IPS-18a (cell line): ENCODE results near the gene GOLGA2.

Experiments used
- H3K27ac ChIP-seq: one replicate; pipeline ENCODE4 v1.5.1; 2013; ENCODE audit warnings: low read length
- H3K27me3 ChIP-seq: one replicate; pipeline ENCODE4 v1.6.1; 2013; ENCODE audit warnings: mild to moderate bottlenecking, low read length; ENCODE audit not compliant: control insufficient read depth, insufficient read depth
- H3K36me3 ChIP-seq: one replicate; pipeline ENCODE4 v1.6.1; 2013; ENCODE audit warnings: low read depth, low read length; ENCODE audit not compliant: control insufficient read depth
- H3K4me1 ChIP-seq: one replicate; pipeline ENCODE4 v1.6.1; 2013; ENCODE audit warnings: low read depth, low read length; ENCODE audit not compliant: control insufficient read depth
- H3K4me3 ChIP-seq: one replicate; pipeline ENCODE4 v1.5.1; 2013; ENCODE audit warnings: low read length
- H3K9ac ChIP-seq: one replicate; pipeline ENCODE4 v1.6.1; 2013; ENCODE audit warnings: mild to moderate bottlenecking, low read length, moderate library complexity
- H3K9me3 ChIP-seq: one replicate; pipeline ENCODE4 v1.6.1; 2013; ENCODE audit warnings: low read depth, low read length; ENCODE audit not compliant: control insufficient read depth

GOLGA2 gene

DNA sequence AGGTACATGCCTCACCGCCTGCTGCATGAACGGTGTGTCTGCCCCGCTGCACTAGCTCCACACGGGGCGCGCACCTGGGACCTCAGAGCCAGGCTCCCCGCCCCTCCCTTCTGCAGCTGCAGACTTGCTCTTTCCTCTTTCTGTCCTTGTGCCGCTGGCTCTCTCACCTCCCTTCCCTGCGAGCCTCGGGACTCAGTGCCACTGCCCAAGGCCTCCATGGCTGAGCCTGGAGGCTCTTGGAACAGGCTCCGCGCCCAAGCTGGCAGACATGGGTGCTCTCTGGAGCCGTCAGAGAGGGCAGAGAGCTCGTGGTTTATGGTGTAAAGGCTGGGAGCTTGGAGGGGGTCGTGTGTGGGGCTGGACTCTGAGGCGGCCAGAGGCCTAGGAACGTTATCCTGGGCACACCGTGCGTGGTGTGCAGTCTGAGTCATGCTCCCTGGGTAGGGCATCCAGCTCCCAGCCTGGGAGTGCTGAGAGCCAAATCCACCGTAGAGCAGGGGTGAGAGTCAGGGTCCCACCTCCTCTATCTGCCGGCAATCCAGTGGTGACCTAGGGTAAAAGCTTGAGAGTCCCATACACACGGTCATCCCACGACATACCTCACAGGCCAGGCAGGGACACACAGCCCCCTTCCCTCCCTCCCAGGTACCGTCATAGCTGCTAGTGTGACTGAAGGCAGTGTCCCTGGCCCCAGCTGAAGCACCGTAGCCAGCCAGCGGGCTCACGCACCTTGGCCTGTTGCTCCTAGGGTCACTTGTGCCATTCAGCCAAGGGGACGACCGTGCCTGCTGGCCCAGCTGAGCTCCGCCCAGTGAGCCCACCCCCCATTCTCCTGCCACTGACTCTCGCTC lies 22.4 kb downstream of the GOLGA2 start:
- no peaks in the 10 kb centered on the region for H3K9me3 ChIP-seq
- no peak overlapping the region for H3K4me3 ChIP-seq
- no peaks in the 10 kb centered on the region for H3K27me3 ChIP-seq
- peaks cover 3% of the 10 kb centered on the region for H3K4me1 ChIP-seq
- H3K36me3 ChIP-seq, result peaks cover 11% of the 10 kb centered on the region
- H3K9ac ChIP-seq, result no peak overlapping the region
- no peak overlapping the region for H3K27ac ChIP-seq

DNA sequence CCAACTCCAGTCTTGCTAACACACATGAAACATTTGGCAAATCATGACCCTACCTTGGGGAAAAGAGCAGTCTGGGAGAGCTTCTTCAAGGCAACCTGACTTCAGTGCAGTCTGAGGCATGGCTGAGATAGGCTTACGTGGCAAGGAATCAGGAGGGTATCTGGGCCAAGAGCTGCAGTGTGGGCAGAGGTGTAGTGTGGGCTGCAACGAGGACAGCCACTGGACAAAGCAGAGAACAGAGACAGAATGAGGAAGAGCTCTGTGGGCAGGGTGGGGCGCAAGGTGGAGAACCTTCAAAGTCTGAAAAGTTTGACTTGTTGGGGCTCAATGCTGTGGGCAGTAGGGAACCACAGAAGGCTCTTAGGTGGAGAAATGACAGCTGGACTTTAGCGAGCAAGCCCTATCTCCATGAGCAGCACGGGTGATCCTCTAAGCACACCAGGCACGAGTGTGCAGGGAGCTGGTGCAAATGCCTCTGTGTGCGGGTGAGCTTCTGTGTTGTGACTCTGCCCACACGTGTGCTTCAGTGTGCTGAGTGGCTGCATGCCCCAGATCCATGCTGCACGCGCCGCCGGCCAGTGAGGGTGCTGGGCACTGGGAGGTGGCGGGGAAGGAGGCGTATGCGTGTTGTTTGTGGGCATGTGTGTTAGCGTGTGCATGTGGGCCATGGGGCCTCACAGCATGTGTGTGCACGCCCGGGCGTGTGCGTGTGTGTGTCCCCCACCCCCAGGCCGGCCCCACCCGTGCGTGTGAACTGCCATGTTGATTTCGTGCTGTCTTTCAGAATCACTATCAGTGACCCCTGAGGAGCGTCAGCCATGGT lies 23.3 kb downstream of the GOLGA2 start:
- H3K9ac ChIP-seq, result no peak overlapping the region
- H3K36me3 ChIP-seq, result peaks cover 9% of the 10 kb centered on the region
- H3K27ac ChIP-seq, result no peak overlapping the region
- no peaks in the 10 kb centered on the region for H3K27me3 ChIP-seq
- H3K4me3 ChIP-seq, result no peak overlapping the region
- no peaks in the 10 kb centered on the region for H3K9me3 ChIP-seq
- peaks cover 3% of the 10 kb centered on the region for H3K4me1 ChIP-seq

DNA sequence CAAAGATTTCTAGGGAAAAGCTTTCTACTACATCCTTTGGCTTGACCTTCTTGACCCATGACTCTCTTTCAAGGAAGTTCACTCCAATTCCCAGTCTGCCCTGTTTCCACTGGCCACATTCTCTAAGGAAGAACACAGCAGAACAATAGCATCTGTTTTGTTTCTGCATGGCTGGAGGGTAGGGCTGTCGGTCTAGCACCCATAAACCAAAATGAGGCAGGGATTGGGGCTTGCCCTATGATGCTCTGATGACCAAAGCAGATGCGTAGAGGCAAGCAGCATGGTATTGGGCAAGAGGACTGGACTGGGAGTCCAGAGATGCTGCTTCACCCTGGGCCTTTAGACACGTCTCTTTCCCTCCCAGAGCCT lies 24.1 kb downstream of the GOLGA2 start:
- H3K27me3 ChIP-seq, result no peaks in the 10 kb centered on the region
- H3K4me1 ChIP-seq, result peaks cover 3% of the 10 kb centered on the region
- H3K9ac ChIP-seq, result no peak overlapping the region
- no peak overlapping the region for H3K4me3 ChIP-seq
- peaks cover 3% of the 10 kb centered on the region for H3K36me3 ChIP-seq
- no peak overlapping the region for H3K27ac ChIP-seq
- H3K9me3 ChIP-seq, result no peaks in the 10 kb centered on the region

DNA sequence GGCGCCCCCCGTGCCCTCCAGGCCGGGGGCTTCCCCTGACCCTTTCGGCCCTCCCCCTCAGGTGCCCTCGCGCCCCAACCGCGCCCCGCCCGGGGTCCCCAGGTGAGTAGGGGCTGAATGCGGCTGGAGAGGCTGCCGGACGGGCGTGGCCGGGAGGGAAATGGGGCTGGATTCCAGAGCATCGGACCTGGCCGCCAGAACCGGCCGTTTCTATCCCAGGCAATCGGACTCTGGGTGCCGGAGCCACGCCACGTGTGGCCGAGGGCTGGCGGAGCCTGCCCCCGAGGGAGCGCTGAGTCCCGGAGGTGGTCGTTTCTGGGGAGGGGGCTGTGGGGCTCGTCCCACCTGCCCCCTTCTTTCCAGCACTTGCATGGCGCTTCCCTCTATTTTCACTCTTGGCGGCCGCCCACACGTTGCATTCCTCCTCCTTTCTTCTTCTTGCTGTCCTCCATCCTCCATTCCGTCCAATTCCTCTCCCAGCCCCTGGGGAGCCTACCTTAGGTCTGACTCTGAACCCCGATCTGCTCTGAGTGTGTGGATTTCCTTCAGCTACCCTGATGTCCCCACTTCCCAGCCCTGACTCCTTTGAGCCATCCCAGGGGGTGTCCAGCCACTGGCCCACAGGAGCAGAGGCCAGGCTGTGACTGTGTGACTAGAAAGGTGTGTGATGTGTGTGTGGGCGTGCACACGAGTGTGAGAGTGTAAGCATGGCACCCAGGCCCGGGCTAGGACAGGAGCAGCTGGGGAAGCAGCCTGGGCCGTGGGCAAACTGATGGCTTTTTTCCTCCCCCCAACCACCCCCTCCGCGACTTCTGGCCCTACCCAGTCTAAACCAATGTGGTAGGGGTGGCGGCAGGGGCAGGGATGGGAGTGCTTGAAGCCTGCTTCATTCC lies 24.7 kb downstream of the GOLGA2 start:
- Histone ChIP-seq H3K27ac (no peak overlapping the region), H3K9me3 (no peaks in the 10 kb centered on the region), H3K4me1 (peaks cover 3% of the 10 kb centered on the region), H3K36me3 (peaks cover 3% of the 10 kb centered on the region), H3K4me3 (peak overlapping the region; percentile 35), H3K27me3 (no peaks in the 10 kb centered on the region), H3K9ac (no peak overlapping the region)

DNA sequence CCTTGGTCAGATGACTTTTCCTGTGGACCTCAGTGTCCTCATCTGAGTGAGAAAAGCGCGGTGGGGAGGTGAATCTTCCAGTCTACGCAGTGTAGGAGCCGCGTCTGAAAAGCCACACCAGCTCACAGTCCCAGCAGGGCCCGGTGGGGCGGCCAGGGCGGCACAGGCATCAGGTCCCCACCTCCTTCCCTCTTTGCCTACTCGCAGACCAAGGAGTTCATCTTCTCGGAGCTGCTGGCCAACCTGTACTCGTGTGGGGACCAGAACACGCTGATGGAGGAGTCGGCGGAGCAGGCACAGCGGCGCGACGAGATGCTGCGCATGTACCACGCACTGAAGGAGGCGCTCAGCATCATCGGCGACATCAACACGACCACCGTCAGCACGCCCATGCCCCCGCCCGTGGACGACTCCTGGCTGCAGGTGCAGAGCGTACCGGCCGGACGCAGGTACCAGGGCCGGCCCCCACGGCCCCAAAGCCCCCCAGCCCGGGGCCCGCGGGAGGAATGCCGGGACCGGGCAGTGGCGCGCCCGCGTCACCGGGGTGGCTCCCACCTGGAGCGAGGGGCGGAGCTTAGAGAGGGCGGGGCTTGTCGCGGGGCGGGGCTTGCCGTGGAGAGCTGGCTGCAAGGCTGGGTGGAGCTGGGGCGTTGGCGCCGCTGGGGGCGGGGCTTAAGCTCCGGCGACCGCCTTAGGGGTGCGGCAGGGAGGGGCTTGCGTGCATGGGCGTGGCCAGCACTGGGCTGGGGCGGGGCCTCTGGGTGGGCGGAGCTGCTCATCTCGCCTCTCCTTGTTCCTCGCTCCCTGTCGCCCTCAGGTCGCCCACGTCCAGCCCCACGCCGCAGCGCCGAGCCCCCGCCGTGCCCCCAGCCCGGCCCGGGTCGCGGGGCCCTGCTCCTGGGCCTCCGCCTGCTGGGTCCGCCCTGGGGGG lies 25.6 kb downstream of the GOLGA2 start:
- H3K27me3 ChIP-seq, result no peaks in the 10 kb centered on the region
- no peak overlapping the region for H3K9ac ChIP-seq
- no peaks in the 10 kb centered on the region for H3K9me3 ChIP-seq
- peak overlapping the region; percentile 35 for H3K4me3 ChIP-seq
- H3K36me3 ChIP-seq, result peaks cover 3% of the 10 kb centered on the region
- H3K27ac ChIP-seq, result no peak overlapping the region
- peaks cover 7% of the 10 kb centered on the region for H3K4me1 ChIP-seq

DNA sequence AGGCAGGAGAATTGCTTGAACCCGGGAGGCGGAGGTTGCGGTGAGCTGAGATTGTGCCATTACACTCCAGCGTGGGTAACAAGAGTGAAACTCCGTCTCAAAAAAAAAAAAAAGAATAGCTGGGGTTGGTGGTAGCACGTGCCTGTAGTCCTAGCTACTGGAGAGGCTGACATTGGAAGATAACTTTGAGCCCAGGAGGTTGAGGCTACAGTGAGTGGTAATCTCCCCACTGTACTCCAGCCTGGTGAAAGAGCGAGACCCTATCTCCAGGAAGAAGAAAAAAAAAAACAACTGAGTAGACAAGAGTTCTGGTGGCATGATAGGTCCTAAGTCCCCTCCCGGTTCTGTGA lies 26.3 kb downstream of the GOLGA2 start:
- no peaks in the 10 kb centered on the region for H3K9me3 ChIP-seq
- no peak overlapping the region for H3K4me3 ChIP-seq
- H3K4me1 ChIP-seq, result peaks cover 5% of the 10 kb centered on the region
- H3K27ac ChIP-seq, result no peak overlapping the region
- no peaks in the 10 kb centered on the region for H3K27me3 ChIP-seq
- no peak overlapping the region for H3K9ac ChIP-seq
- peaks cover 3% of the 10 kb centered on the region for H3K36me3 ChIP-seq

DNA sequence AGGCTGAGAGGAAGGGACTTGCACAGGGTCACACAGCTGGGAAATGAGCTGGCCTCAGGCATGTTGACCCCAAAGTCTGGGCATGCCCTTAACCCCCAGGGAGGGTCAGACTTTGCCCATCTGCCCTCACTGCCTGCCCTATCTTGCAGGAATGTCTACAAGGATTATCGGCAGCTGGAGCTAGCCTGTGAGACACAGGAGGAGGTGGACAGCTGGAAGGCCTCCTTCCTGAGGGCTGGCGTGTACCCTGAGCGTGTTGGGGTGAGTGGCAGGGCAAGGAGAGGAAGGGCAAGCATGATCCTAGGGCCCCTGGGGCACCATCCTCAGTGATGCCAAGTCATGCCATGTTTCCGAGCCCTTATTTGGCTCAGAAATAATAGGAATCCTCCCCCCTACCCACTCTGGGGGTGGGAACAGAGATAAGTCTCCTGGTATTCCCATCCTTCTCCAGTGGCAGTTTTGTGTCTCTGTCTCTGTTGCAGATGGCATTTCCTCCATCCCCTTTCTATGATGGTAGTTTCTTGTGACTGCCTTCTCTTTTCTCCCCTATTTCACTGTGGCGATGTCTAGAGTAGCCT lies 28.5 kb downstream of the GOLGA2 start:
- Histone ChIP-seq H3K4me3 (no peak overlapping the region), H3K4me1 (peaks cover 5% of the 10 kb centered on the region), H3K9ac (no peak overlapping the region), H3K9me3 (no peaks in the 10 kb centered on the region), H3K27me3 (no peaks in the 10 kb centered on the region), H3K27ac (no peak overlapping the region), H3K36me3 (peaks cover 3% of the 10 kb centered on the region)

DNA sequence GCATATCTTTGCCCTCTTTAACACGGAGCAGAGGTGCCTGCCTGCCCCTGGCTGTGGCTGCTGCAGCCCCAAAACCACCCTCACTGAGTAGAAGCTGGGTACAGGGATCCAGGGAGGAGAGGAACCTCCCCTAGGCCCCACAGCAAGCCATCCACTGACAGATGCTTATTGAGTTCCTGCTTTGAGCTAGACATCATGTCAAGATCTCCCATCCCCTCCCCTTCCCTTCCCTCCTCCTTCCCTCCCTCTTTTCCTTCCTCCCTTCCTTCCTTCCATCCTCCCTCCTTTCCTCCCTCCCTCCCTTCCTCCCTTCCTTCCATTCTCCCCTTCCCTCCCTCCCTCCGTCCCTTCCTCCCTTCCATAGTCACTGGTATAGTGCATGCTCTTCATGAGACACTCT lies 29.3 kb downstream of the GOLGA2 start:
- Histone ChIP-seq H3K27ac (no peak overlapping the region), H3K4me3 (no peak overlapping the region), H3K4me1 (peaks cover 5% of the 10 kb centered on the region), H3K9ac (no peak overlapping the region), H3K27me3 (no peaks in the 10 kb centered on the region), H3K36me3 (peaks cover 3% of the 10 kb centered on the region), H3K9me3 (no peaks in the 10 kb centered on the region)

DNA sequence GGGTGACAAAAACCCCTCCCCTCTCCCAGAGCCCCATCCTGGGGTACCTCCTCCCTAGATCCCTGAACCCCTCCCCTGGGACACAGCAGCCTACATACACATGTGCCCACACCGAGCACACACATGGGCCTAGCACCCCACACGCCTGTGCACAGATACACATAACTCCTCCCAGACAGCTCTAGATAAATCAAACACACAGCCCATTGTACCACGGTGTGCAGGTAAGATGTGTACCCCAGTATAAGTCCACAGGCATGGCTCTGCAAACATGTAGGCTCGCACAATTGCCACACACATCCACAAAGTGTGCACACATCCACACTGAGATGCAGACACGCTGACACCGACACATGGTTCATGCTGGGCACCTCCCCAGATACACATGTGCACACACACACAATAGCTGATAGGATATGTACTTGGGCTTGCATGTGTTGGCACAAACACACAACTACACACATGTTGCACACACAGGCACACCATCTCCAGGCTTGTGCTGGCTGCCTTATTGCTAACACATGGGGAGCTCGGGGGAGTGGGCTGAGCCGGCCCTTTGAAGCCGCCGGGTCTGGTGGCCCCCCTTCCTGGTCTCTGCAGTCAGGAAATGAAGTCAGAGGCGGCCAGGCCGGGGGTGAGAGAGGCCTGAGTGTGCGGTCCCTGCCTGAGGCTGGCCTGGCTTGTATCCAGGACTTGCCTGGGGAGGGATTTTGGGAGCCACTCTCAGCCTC lies 30.2 kb downstream of the GOLGA2 start:
- peaks cover 3% of the 10 kb centered on the region for H3K36me3 ChIP-seq
- H3K27me3 ChIP-seq, result no peaks in the 10 kb centered on the region
- H3K9ac ChIP-seq, result no peak overlapping the region
- no peak overlapping the region for H3K4me3 ChIP-seq
- H3K4me1 ChIP-seq, result peaks cover 5% of the 10 kb centered on the region
- H3K9me3 ChIP-seq, result no peaks in the 10 kb centered on the region
- no peak overlapping the region for H3K27ac ChIP-seq

DNA sequence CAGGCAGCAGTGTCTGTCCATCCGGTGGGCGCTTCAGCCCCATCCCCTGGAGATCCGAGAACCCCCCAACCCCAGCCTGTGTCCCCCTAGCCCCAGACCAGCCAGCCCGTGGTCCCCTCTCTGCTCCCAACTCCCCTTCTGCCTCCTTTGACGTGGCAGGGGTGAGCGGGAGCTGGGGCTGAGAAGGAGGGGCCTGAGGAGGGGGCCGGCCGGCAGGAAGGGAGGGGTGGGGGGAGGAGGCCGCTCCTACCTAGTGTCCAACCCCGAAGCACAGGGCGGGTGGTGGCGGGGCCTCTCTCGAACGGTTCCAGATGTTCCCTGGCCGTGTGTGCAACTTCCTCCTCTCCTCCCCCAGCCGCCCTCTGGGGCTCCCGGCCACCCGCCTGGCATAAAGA lies 31.0 kb downstream of the GOLGA2 start:
- Histone ChIP-seq H3K9ac (no peak overlapping the region), H3K4me1 (peaks cover 5% of the 10 kb centered on the region), H3K4me3 (no peak overlapping the region), H3K27me3 (no peaks in the 10 kb centered on the region), H3K27ac (no peak overlapping the region), H3K9me3 (no peaks in the 10 kb centered on the region), H3K36me3 (peaks cover 3% of the 10 kb centered on the region)
